Measurements from ENCODE around the gene SUGCT. TPM values are rescaled to one million over a fixed set of nuclear protein-coding genes. Genes with fewer than 3 reads are reported as not detected.

SUGCT gene
- total and polyA plus RNA-seq, 2 of the 8 experiments (the other 6 are each of a cell fraction or from before 2014, with no cell fraction given) = 2.8 to 5.4 TPM

DNA sequence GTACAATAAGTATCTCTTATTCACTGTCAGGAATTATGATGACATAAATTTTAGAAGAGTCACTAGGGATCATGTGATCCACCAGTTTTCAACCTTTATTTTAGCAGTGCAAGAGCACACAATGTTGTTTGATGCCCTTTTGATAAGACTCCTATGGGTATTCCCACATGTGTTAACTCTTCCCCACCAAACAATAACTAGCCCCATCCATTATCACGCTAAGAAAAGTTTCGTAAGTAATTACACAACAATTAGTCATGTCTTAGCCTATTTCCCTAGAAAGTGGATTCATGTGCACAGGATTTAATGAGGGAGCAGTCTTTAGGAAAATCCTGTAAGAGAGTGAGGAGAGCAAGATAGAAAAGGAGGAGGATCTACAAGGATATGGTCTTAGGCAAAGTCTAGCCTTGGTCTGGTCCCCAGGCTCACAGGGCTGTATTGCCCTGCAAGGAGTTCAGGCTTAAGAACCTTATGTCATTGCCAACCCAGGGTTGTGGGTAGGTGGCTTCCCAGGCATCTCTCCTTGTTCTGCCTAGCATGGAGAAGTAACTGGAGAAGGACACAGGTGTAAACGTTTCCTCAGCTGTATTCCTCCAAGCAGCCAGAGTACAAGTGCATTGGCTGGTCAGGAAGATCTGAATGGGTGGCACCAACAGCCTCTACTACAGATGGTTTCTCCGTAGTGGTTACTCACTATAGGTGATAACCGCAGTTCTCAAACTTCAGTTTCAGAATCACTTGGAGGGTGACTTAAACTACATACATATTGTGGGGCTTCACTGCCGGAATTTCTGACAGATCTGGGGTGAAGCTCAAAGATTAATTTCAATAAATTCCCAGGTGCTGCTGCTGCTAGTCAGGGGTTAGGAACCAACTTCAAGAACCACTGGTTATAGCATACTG lies 574.5 kb downstream of the SUGCT start:
- Histone ChIP-seq H3K4me3 (ENCODE audit: extremely low read depth in 1 of 4, insufficient read depth in 2 of 4, low read depth in 3 of 4, low read length in 4 of 4) (no peak overlapping the region), H2BK120ac (replicated peaks; ENCODE audit: low read depth, low read length) (no peak overlapping the region), H2BK5ac (ENCODE audit: low read depth, low read length) (no peak overlapping the region), H3K23ac (ENCODE audit: insufficient read length) (no peak overlapping the region), H2BK20ac (ENCODE audit: low read length) (no peak overlapping the region), H3K36me3 (ENCODE audit: control insufficient read depth in 2 of 4, insufficient read depth in 4 of 4, low read length in 3 of 4) (no peaks in the 10 kb centered on the region), H3K79me1 (ENCODE audit: low read depth, low read length) (no peaks in the 10 kb centered on the region), H3K14ac (ENCODE audit: insufficient read length) (no peak overlapping the region), H3K4me2 (ENCODE audit: insufficient read depth in 1 of 2, low read depth in 2 of 2, low read length in 2 of 2) (no peak overlapping the region), H2AK5ac (ENCODE audit: low read depth, low read length) (no peak overlapping the region), H3K4ac (replicated peaks; ENCODE audit: insufficient read length, low read depth, low read length) (no peak overlapping the region), H3K18ac (ENCODE audit: extremely low read depth, low read length) (no peak overlapping the region), H4K5ac (ENCODE audit: insufficient read length, low read depth, low read length) (no peak overlapping the region), H3K23me2 (ENCODE audit: low read depth, low read length) (no peaks in the 10 kb centered on the region), H3K56ac (replicated peaks; ENCODE audit: insufficient read length, low read depth, low read length) (no peak overlapping the region), H4K8ac (ENCODE audit: extremely low read depth, insufficient read depth, low read length) (no peak overlapping the region), H3K27me3 (replicated peaks in 1 of 4; ENCODE audit: control insufficient read depth in 3 of 4, extremely low read depth in 1 of 4, insufficient read depth in 3 of 4, low read length in 3 of 4) (no peaks in the 10 kb centered on the region), H4K91ac (replicated peaks; ENCODE audit: insufficient read length, low read length) (no peak overlapping the region), H3K79me2 (ENCODE audit: control insufficient read depth in 1 of 2, insufficient read depth in 2 of 2, low read length in 2 of 2) (no peaks in the 10 kb centered on the region), H2BK15ac (ENCODE audit: low read length) (no peak overlapping the region), H3K9me3 (ENCODE audit: insufficient read depth in 2 of 2, low read depth in 1 of 2, low read length in 1 of 2) (no peaks in the 10 kb centered on the region), H3K9ac (replicated peaks in 1 of 4; ENCODE audit: extremely low read depth in 1 of 4, low read depth in 3 of 4, low read length in 3 of 4) (no peak overlapping the region), H3K27ac (ENCODE audit: low read depth, low read length) (no peak overlapping the region), H3K4me1 (replicated peaks in 1 of 4; ENCODE audit: control insufficient read depth in 3 of 4, insufficient read depth in 4 of 4, low read length in 3 of 4) (no peaks in the 10 kb centered on the region), H4K20me1 (replicated peaks in 1 of 2; ENCODE audit: control insufficient read depth in 1 of 2, insufficient read depth in 2 of 2, low read length in 2 of 2) (no peaks in the 10 kb centered on the region), H2AFZ (ENCODE audit: low read length) (no peak overlapping the region), H2BK12ac (ENCODE audit: low read depth, low read length) (no peak overlapping the region)
- FAIRE-seq (no peak), DNase-seq (ENCODE audit: low read depth in 1 of 2, low spot score in 2 of 2) (no peak)
- ChIA-PET CTCF (ENCODE audit: partially characterized antibody) (no interaction called here), POLR2A (ENCODE audit: partially characterized antibody) (no interaction called here)
- WGBS, 2 experiments (ENCODE audit: extremely low coverage in 1 of 2, insufficient coverage in 1 of 2, insufficient read length in 1 of 2, insufficient replicate concordance in 2 of 2, low coverage in 1 of 2, low lambda C conversion rate in 2 of 2, missing lambda C conversion rate in 1 of 2) = 97% methylated on average over 6 of the region's 6 CpGs; no CpG with 5 or more reads in 1 of the 2 experiments
- no peak for TF ChIP-seq JUN (IDR thresholded peaks at IDR 0.05; ENCODE audit: low read depth, low read length)
- no peak for TF ChIP-seq KDM1A (IDR thresholded peaks at IDR 0.05; ENCODE audit: borderline replicate concordance, low read length)
- TF ChIP-seq ASH2L (IDR thresholded peaks at IDR 0.05; ENCODE audit: low read length) = no peak
- no peak for TF ChIP-seq EGR1 (IDR thresholded peaks at IDR 0.05; ENCODE audit: borderline replicate concordance, low read depth, low read length)
- TF ChIP-seq NANOG (IDR thresholded peaks at IDR 0.05; ENCODE audit: insufficient read depth, low read depth, low read length, poor library complexity, severe bottlenecking) = no peak
- TF ChIP-seq SIX5 (IDR thresholded peaks at IDR 0.05; ENCODE audit: low read depth, low read length) = no peak
- TF ChIP-seq RNF2 (IDR thresholded peaks at IDR 0.05; ENCODE audit: borderline replicate concordance, low read depth, low read length, missing control alignments, poor library complexity, severe bottlenecking) = no peak
- TF ChIP-seq PHF8 (conservative IDR thresholded peaks at IDR 0.05; ENCODE audit: low read depth, low read length) = no peak
- no peak for TF ChIP-seq TAF1 (IDR thresholded peaks at IDR 0.05; ENCODE audit: low read depth, low read length)
- TF ChIP-seq SP4 (IDR thresholded peaks at IDR 0.05; ENCODE audit: low read length) = no peak
- TF ChIP-seq NRF1 (IDR thresholded peaks at IDR 0.05; ENCODE audit: low read depth, low read length) = no peak
- TF ChIP-seq EZH2 (IDR thresholded peaks at IDR 0.05; ENCODE audit: low read depth, low read length, severe bottlenecking) = no peak
- TF ChIP-seq SRF (IDR thresholded peaks at IDR 0.05; ENCODE audit: low read depth, low read length) = no peak
